Esophagus muscularis mucosa (tissue), 2 donors: ENCODE measurements around the gene COMMD1.

Experiments
- POLR2A ChIP-seq: fragments of 450-650 bp; IDR thresholded peaks from one replicate; pipeline ENCODE4 v1.6.1; 2017; ENCODE audit warnings: antibody characterized with exemption, moderate library complexity, mild to moderate bottlenecking, low read depth
- POLR2AphosphoS5 ChIP-seq, 2 donors: sonication (generic); formaldehyde crosslinking; IDR thresholded peaks; one replicate each; pipeline ENCODE4 v1.6.1; 2017; ENCODE audit warnings: antibody characterized with exemption in 2 of 2

GRCh38 chr2:61926531-61927477 lies 21.3 kb downstream of the COMMD1 start:
- TF ChIP-seq POLR2A, result no peak
- no peak for TF ChIP-seq POLR2AphosphoS5 (IDR thresholded peaks at IDR 0.05)
